OCI-LY3 (cell line): ENCODE results near the gene MPHOSPH6.

Source experiments
- H2AFZ ChIP-seq: fragments of 200-600, 300-600 bp; shearing (Covaris generic); 2 replicates; pipeline ENCODE4 v1.6.0; 2014; ENCODE audit warnings: antibody characterized with exemption, low read depth, low read length
- H3K27ac ChIP-seq: fragments of 200-600, 300-600 bp; sonication (generic); 2 replicates; pipeline ENCODE4 v1.5.1; 2014; ENCODE audit warnings: mild to moderate bottlenecking, low read length, moderate library complexity, mixed read lengths
- H3K27me3 ChIP-seq: fragments of 200-600, 300-600 bp; sonication (generic); 2 replicates; pipeline ENCODE4 v1.6.1; 2014; ENCODE audit warnings: low read depth, low read length, mixed read lengths
- H3K36me3 ChIP-seq: fragments of 200-600, 300-600 bp; sonication (generic); replicated peaks from 2 replicates; pipeline ENCODE3; 2014; ENCODE audit warnings: low read depth, low read length, mixed read lengths
- H3K4me1 ChIP-seq: fragments of 300-600, 200-600 bp; sonication (generic); 2 replicates; pipeline ENCODE4 v1.6.1; 2014; ENCODE audit warnings: low read length, mixed read lengths
- H3K4me2 ChIP-seq: fragments of 200-600, 300-600 bp; sonication (generic); 2 replicates; pipeline ENCODE4 v1.6.1; 2014; ENCODE audit warnings: low read length, mixed read lengths
- H3K4me3 ChIP-seq: fragments of 300-600, 200-600 bp; sonication (generic); 2 replicates; pipeline ENCODE4 v1.5.1; 2014; ENCODE audit warnings: antibody characterized with exemption, mild to moderate bottlenecking, low read length, moderate library complexity
- H3K79me2 ChIP-seq: fragments of 300-600, 200-600 bp; shearing (Covaris generic); 2 replicates; pipeline ENCODE4 v1.6.1; 2014; ENCODE audit warnings: mild to moderate bottlenecking, low read length, mixed read lengths
- H3K9ac ChIP-seq: fragments of 300-600, 200-600 bp; shearing (Covaris generic); 2 replicates; pipeline ENCODE4 v1.6.0; 2014; ENCODE audit warnings: mild to moderate bottlenecking, low read length, moderate library complexity
- H3K9me3 ChIP-seq: fragments of 200-600, 300-600 bp; shearing (Covaris generic); 2 replicates; pipeline ENCODE4 v1.6.1; 2014; ENCODE audit warnings: low read length, mixed read lengths; ENCODE audit not compliant: insufficient read depth
- H4K20me1 ChIP-seq: fragments of 200-600, 300-600 bp; sonication (generic); 2 replicates; pipeline ENCODE4 v1.6.1; 2016; ENCODE audit warnings: low read length, mixed read lengths; ENCODE audit not compliant: insufficient read depth
- EZH2phosphoT487 ChIP-seq: fragments of 200-600 bp; shearing (Covaris generic); IDR thresholded peaks from 2 replicates; pipeline ENCODE4 v1.6.1; 2018; ENCODE audit warnings: antibody characterized with exemption, mixed run types, low read depth
- TF ChIP-seq, protein P1 (sequence below): fragments of 200-600, 300-600 bp; sonication (generic); IDR thresholded peaks from 2 replicates; pipeline ENCODE4 v1.5.1; 2014; ENCODE audit warnings: antibody characterized with exemption, low read length, low read depth

The MPHOSPH6 gene

DNA sequence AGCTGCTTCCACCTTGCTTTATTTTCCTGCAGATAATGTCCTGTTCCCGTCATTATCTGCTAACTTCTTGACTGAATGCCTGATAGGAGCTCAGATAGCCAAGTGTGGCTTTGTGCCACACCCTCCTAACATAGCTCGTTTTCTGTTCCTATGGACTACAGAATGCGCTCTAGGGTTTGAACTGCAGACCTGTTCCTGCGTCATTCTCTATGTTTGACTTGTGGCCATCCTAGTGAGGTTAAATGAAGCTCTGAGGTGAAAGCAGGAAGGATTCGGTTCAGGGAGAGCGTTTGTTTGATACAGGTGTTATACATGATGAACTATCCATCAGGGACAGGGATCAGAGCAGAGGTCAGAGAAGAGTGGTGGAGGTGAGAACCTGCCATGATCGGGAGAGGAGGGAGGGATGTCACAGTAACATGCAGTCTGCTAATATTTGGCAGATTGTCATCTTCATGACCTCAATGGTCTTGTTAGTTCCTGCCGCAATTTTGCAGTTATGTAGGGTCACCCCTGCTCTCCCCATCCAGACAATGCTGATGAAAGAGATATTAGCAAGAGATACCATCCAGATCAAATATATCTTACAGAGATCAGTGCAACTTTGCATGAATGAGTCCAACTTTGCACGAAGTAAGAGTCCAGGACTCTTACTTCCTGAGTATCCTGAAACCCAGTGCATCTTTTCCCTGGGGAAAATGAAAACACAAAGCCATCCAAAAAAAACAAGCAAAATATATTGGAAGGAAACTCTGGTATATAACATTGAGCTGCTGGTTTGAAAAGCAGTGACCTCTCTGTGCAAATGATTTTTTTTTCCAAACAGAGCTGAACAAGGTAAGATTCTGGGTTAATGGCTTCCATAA, 32.8 kb downstream of the MPHOSPH6 start:
- Histone ChIP-seq H3K79me2 (no peaks in the 10 kb centered on the region), H3K36me3 (peaks cover 3% of the 10 kb centered on the region), H3K27me3 (no peaks in the 10 kb centered on the region), H2AFZ (no peak overlapping the region), H3K4me3 (no peak overlapping the region), H3K4me2 (no peak overlapping the region), H3K27ac (no peak overlapping the region), H3K4me1 (no peaks in the 10 kb centered on the region), H4K20me1 (no peaks in the 10 kb centered on the region), H3K9me3 (no peaks in the 10 kb centered on the region), H3K9ac (no peak overlapping the region)
- no peak for TF ChIP-seq EZH2phosphoT487
- TF ChIP-seq, protein P1, sequence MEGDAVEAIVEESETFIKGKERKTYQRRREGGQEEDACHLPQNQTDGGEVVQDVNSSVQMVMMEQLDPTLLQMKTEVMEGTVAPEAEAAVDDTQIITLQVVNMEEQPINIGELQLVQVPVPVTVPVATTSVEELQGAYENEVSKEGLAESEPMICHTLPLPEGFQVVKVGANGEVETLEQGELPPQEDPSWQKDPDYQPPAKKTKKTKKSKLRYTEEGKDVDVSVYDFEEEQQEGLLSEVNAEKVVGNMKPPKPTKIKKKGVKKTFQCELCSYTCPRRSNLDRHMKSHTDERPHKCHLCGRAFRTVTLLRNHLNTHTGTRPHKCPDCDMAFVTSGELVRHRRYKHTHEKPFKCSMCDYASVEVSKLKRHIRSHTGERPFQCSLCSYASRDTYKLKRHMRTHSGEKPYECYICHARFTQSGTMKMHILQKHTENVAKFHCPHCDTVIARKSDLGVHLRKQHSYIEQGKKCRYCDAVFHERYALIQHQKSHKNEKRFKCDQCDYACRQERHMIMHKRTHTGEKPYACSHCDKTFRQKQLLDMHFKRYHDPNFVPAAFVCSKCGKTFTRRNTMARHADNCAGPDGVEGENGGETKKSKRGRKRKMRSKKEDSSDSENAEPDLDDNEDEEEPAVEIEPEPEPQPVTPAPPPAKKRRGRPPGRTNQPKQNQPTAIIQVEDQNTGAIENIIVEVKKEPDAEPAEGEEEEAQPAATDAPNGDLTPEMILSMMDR = no peak

DNA sequence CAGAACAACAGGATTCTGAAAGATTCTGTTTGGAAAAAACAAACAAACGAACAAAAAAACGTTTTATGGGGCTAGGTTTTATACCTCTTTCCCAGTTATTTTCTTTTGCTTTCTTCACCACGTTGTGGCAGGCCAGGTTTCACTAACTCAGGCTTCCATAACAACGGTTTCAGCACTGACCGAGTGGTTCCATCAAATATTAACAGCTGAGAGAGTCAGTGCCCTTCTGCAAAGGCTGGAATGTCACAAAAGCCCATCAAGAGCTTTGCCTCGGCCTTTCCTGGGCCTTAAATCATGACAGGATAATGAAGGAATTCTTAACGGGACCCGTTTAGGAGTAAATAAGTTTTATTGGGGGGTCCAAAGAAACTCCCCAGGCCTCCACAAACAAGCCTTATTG, 34.2 kb downstream of the MPHOSPH6 start:
- Histone ChIP-seq H3K4me3 (no peak overlapping the region), H3K9ac (no peak overlapping the region), H3K4me2 (no peak overlapping the region), H3K36me3 (peaks cover 3% of the 10 kb centered on the region), H3K4me1 (no peaks in the 10 kb centered on the region), H4K20me1 (no peaks in the 10 kb centered on the region), H3K27ac (no peak overlapping the region), H2AFZ (no peak overlapping the region), H3K9me3 (no peaks in the 10 kb centered on the region), H3K79me2 (no peaks in the 10 kb centered on the region), H3K27me3 (no peaks in the 10 kb centered on the region)
- TF ChIP-seq, protein P1 = no peak
- no peak for TF ChIP-seq EZH2phosphoT487

DNA sequence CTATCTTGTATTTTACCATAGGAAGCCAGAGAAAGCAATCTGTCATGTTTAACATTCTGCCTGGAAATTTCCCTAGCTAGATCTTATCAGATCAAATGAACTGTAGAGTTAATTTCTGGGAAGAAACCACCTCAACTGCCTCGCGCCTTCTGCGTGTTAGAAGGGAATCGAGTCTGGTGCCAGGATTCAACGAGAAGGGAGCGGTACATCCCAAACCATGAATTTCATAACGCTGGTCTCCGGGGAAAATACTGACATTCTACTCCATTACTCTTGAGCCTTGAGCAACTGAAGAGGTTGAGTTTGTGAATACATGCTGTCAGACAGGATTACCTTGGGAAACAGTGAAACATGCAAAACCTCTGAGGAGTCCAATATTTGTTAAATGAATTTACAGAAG, 35.2 kb downstream of the MPHOSPH6 start:
- H4K20me1 ChIP-seq = no peaks in the 10 kb centered on the region
- H2AFZ ChIP-seq = no peak overlapping the region
- H3K9ac ChIP-seq = no peak overlapping the region
- H3K36me3 ChIP-seq = peaks cover 3% of the 10 kb centered on the region
- no peaks in the 10 kb centered on the region for H3K4me1 ChIP-seq
- no peaks in the 10 kb centered on the region for H3K9me3 ChIP-seq
- H3K27me3 ChIP-seq = no peaks in the 10 kb centered on the region
- H3K79me2 ChIP-seq = no peaks in the 10 kb centered on the region
- TF ChIP-seq EZH2phosphoT487 = no peak
- TF ChIP-seq, protein P1 = no peak
- no peak overlapping the region for H3K4me3 ChIP-seq
- H3K27ac ChIP-seq = no peak overlapping the region
- H3K4me2 ChIP-seq = no peak overlapping the region

DNA sequence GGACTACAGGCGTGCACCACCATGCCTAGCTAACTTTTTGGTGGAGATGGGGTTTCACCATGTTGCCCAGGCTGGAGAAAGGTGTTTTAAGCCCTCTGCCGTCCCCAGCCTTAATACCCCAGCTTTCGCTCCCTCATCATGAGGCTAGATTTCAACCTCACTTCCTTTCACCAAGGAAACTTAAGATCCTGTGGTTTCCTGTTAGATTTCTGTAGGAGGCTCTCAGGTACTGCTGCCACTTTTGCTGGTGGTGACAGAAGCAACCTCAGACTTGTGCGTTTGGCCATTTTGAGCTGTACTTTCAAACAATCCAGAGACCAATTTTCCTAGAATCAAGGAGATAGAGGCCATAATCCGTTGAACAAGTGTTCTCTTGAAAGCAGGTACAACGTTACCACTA, 36.2 kb downstream of the MPHOSPH6 start:
- no peak overlapping the region for H3K4me3 ChIP-seq
- H3K27me3 ChIP-seq = no peaks in the 10 kb centered on the region
- no peaks in the 10 kb centered on the region for H3K79me2 ChIP-seq
- H3K36me3 ChIP-seq = peaks cover 3% of the 10 kb centered on the region
- H3K27ac ChIP-seq = no peak overlapping the region
- H2AFZ ChIP-seq = no peak overlapping the region
- no peak overlapping the region for H3K4me2 ChIP-seq
- H4K20me1 ChIP-seq = no peaks in the 10 kb centered on the region
- no peaks in the 10 kb centered on the region for H3K4me1 ChIP-seq
- TF ChIP-seq, protein P1 = no peak
- TF ChIP-seq EZH2phosphoT487 = no peak
- H3K9ac ChIP-seq = no peak overlapping the region
- H3K9me3 ChIP-seq = no peaks in the 10 kb centered on the region
